ENCODE results near the gene SGK1. TPM values are rescaled to one million over a fixed set of nuclear protein-coding genes. Genes with fewer than 3 reads are reported as not detected.

SGK1 gene
- total and polyA plus RNA-seq, 7 donors: 17.2 to 352 (median 35.2) TPM

- WGBS, 2 donors: 60% methylated on average over 7 of the region's 7 CpGs
- H3K36me3 ChIP-seq: peaks cover 0 to 31% (median 4%) of the 10 kb centered on the region in 4 donors
Observed at GRCh38 chr6:134172706-134173365, 145.1 kb downstream of the SGK1 start.

GRCh38 chr6:134172020-134172705 is 145.7 kb downstream of the SGK1 start:
- H3K4me1 ChIP-seq: peaks cover 0 to 22% (median 19%) of the 10 kb centered on the region in 4 donors
- H3K27me3 ChIP-seq: peaks cover 0 to 11% (median 0%) of the 10 kb centered on the region in 3 donors
- peaks cover 0 to 31% (median 4%) of the 10 kb centered on the region in 4 donors for H3K36me3 ChIP-seq
- WGBS, 2 donors: 83% methylated on average over 8 of the region's 8 CpGs
- no peak overlapping the region for H3K27ac ChIP-seq
- no peaks in the 10 kb centered on the region for H3K9me3 ChIP-seq
- no peak for DNase-seq
- TF ChIP-seq POLR2A (IDR thresholded peaks at IDR 0.05): no peak
- no peak for TF ChIP-seq EP300 (IDR thresholded peaks at IDR 0.05)
- no peak for TF ChIP-seq CTCF (IDR thresholded peaks at IDR 0.05)
- TF ChIP-seq POLR2AphosphoS5 (IDR thresholded peaks at IDR 0.05): no peak
- intact Hi-C loops (cut with DNase I): loop anchor here (5.0 to 10.0 kb wide), 3 partner anchors 217 to 883 kb away; partner anchors contain the start of genes HBS1L and TBPL1
- peak overlapping the region in 2 of 4 donors; percentile 74 to 75 for H3K4me3 ChIP-seq

More at GRCh38 chr6:134172706-134173365, 145.1 kb downstream of the SGK1 start:
- peak overlapping the region in 3 of 4 donors; percentile 70 to 75 (median 74) for H3K4me3 ChIP-seq
- intact Hi-C loops (cut with DNase I): loop anchor here (5.0 to 10.0 kb wide), 3 partner anchors 218 to 882 kb away; partner anchors contain the start of genes HBS1L and TBPL1
- peaks cover 0 to 22% (median 19%) of the 10 kb centered on the region in 4 donors for H3K4me1 ChIP-seq
- H3K27ac ChIP-seq: no peak overlapping the region
- TF ChIP-seq EP300 (IDR thresholded peaks at IDR 0.05) (no peak), CTCF (IDR thresholded peaks at IDR 0.05) (no peak), POLR2A (IDR thresholded peaks at IDR 0.05) (no peak), POLR2AphosphoS5 (IDR thresholded peaks at IDR 0.05) (no peak)
- H3K9me3 ChIP-seq: no peaks in the 10 kb centered on the region
- DNase-seq: no peak
- peaks cover 0 to 18% (median 0%) of the 10 kb centered on the region in 3 donors for H3K27me3 ChIP-seq

GRCh38 chr6:134171517-134171916 is 146.4 kb downstream of the SGK1 start:
- WGBS, 2 donors: 94 to 95% methylated on average over 5 of the region's 5 CpGs
- peaks cover 0 to 9% (median 0%) of the 10 kb centered on the region in 3 donors for H3K27me3 ChIP-seq
- no peak for DNase-seq
- H3K9me3 ChIP-seq: no peaks in the 10 kb centered on the region
- peak overlapping the region in 1 of 4 donors; percentile 75 for H3K4me3 ChIP-seq
- peaks cover 0 to 31% (median 4%) of the 10 kb centered on the region in 4 donors for H3K36me3 ChIP-seq
- no peak overlapping the region for H3K27ac ChIP-seq
- intact Hi-C loops (cut with DNase I): loop anchor here (5.0 to 10.0 kb wide), 3 partner anchors 217 to 883 kb away; partner anchors contain the start of genes HBS1L and TBPL1
- H3K4me1 ChIP-seq: peaks cover 0 to 20% (median 16%) of the 10 kb centered on the region in 4 donors
- TF ChIP-seq POLR2A (IDR thresholded peaks at IDR 0.05) (no peak), EP300 (IDR thresholded peaks at IDR 0.05) (no peak), CTCF (IDR thresholded peaks at IDR 0.05) (no peak), POLR2AphosphoS5 (IDR thresholded peaks at IDR 0.05) (no peak)

GRCh38 chr6:134170844-134171243 is 147.1 kb downstream of the SGK1 start:
- 85 to 87% methylated on average over 10 of the region's 10 CpGs for WGBS, 2 donors
- Histone ChIP-seq H3K4me1 (peaks cover 0 to 13% (median 9%) of the 10 kb centered on the region in 4 donors), H3K36me3 (peaks cover 0 to 31% (median 4%) of the 10 kb centered on the region in 4 donors), H3K4me3 (no peak overlapping the region), H3K27ac (no peak overlapping the region), H3K27me3 (peaks cover 0 to 2% (median 0%) of the 10 kb centered on the region in 3 donors), H3K9me3 (no peaks in the 10 kb centered on the region)
- DNase-seq: peak; percentile 70
- TF ChIP-seq POLR2AphosphoS5 (IDR thresholded peaks at IDR 0.05) (no peak), EP300 (IDR thresholded peaks at IDR 0.05) (no peak), CTCF (IDR thresholded peaks at IDR 0.05) (no peak), POLR2A (IDR thresholded peaks at IDR 0.05) (no peak)
- intact Hi-C loops (cut with DNase I): loop anchor here (5.0 to 10.0 kb wide), 3 partner anchors 216 to 884 kb away; partner anchors contain the start of genes HBS1L and TBPL1

Data from sigmoid colon (tissue), 7 donors.